Smooth muscle cell (in vitro differentiated cells): ENCODE results near the gene CEP89. TPM values are rescaled to one million over a fixed set of nuclear protein-coding genes. Genes with fewer than 3 reads are reported as not detected.

Source experiments
- DNase-seq: peaks from one replicate; lab custom pipeline; 2025; ENCODE audit not compliant: unreplicated experiment; lab: John Stamatoyannopoulos, UW
- H2AFZ ChIP-seq: fragments of 200-600 bp; sonication (generic); 2 replicates; pipeline ENCODE4 v1.6.0; 2016; ENCODE audit warnings: antibody characterized with exemption, low read depth, mild to moderate bottlenecking
- H3F3A ChIP-seq: fragments of 200-600 bp; sonication (generic); 2 replicates; pipeline ENCODE4 v1.6.0; 2017; ENCODE audit warnings: antibody characterized with exemption, low read depth
- H3K27ac ChIP-seq: fragments of 200-600 bp; sonication (generic); 2 replicates; pipeline ENCODE4 v1.5.1; 2016; ENCODE audit warnings: low read depth, mild to moderate bottlenecking
- H3K27me3 ChIP-seq: fragments of 200-600 bp; sonication (generic); 2 replicates; pipeline ENCODE4 v1.6.1; 2016; ENCODE audit warnings: low read depth, mild to moderate bottlenecking
- H3K36me3 ChIP-seq: fragments of 200-600 bp; sonication (generic); 2 replicates; pipeline ENCODE4 v1.5.1; 2016; ENCODE audit warnings: low read depth
- H3K4me1 ChIP-seq: fragments of 200-600 bp; sonication (generic); 2 replicates; pipeline ENCODE4 v1.5.1; 2016; ENCODE audit warnings: low read depth
- H3K4me2 ChIP-seq: fragments of 200-600 bp; sonication (generic); 2 replicates; pipeline ENCODE4 v1.6.0; 2016; ENCODE audit warnings: mild to moderate bottlenecking
- H3K4me3 ChIP-seq: fragments of 200-600 bp; sonication (generic); 2 replicates; pipeline ENCODE4 v1.5.1; 2016; ENCODE audit warnings: mild to moderate bottlenecking
- H3K79me2 ChIP-seq: fragments of 200-600 bp; sonication (generic); 2 replicates; pipeline ENCODE4 v1.6.0; 2016; ENCODE audit warnings: low read depth, mild to moderate bottlenecking
- H3K9ac ChIP-seq: fragments of 200-600 bp; sonication (generic); 2 replicates; pipeline ENCODE4 v1.6.0; 2016; ENCODE audit warnings: low read depth
- H3K9me3 ChIP-seq: fragments of 200-600 bp; sonication (generic); replicated peaks from 2 replicates; pipeline ENCODE4 v1.5.1; 2016; ENCODE audit warnings: low read depth
- H4K20me1 ChIP-seq: fragments of 200-600 bp; sonication (generic); 2 replicates; pipeline ENCODE4 v1.6.0; 2016; ENCODE audit warnings: low read depth
- WGBS: methylation state at CpG from one replicate; pipeline ENCODE4 v1.1.7; 2016; ENCODE audit warnings: low lambda C conversion rate; 5-methylcytosine and 5-hydroxymethylcytosine counted together
- polyA plus RNA-seq: library from polyadenylated mRNA; unstranded; fragments of >200 nt; fragmentation: Nextera tagmentation; extraction: Ambion mirVana; gene quantifications from 2 replicates; pipeline ENCODE4 v1.2.1, GENCODE V29; 2016
- total RNA-seq: library from RNA; depleted of rRNA; stranded (reverse); fragments of >200 nt; gene quantifications from 2 replicates; pipeline ENCODE4 v1.2.3, GENCODE V29; 2014
- TF ChIP-seq, protein P1 (sequence below): fragments of 200-600 bp; sonication (generic); IDR thresholded peaks from 2 replicates; pipeline ENCODE4 v1.5.1; 2017; ENCODE audit warnings: borderline replicate concordance, mild to moderate bottlenecking, antibody characterized with exemption; ENCODE audit not compliant: insufficient read depth, poor library complexity, severe bottlenecking

CEP89 gene
- total and polyA plus RNA-seq, 2 experiments from 2014 or later = 11.7 to 19.6 TPM

DNA sequence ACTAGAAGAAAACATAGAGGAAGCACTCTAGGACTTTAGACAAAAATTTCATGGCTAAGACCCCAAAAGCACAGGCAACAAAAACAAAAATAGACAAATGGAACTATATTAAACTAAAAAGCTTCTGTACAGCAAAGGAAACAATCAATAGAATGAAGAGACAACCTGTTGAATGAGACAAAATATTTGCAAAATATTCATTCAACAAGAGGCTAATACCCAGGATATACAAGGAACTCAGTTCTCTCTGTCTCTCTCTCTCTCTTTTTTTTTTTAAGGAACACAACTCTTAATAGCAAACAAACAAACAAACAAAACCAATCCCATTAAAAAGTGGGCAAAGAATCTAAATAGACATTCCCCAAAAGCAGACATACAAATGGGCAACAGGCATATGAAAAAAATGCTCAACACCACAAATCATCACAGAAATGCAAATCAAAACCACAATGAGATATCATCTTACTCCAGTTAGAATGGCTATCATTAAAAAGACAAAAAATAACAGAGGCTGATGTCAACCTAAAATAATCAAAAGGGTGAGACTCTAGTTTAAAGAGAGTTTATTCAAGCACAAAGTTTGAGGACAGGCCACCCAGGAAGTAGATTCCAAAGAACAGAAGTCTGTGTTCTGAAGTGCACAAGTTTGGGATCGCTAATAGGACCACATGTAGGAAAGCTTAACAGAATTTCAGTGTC is 75.1 kb downstream of the CEP89 start:
- Histone ChIP-seq H3K4me2 (no peak overlapping the region), H4K20me1 (no peaks in the 10 kb centered on the region), H3K9ac (no peak overlapping the region), H3K27me3 (no peaks in the 10 kb centered on the region), H2AFZ (no peak overlapping the region), H3K4me1 (no peaks in the 10 kb centered on the region), H3K79me2 (no peaks in the 10 kb centered on the region), H3K36me3 (peaks cover 22% of the 10 kb centered on the region), H3F3A (no peaks in the 10 kb centered on the region), H3K9me3 (peaks cover 16% of the 10 kb centered on the region), H3K27ac (no peak overlapping the region), H3K4me3 (no peak overlapping the region)
- TF ChIP-seq, protein P1, sequence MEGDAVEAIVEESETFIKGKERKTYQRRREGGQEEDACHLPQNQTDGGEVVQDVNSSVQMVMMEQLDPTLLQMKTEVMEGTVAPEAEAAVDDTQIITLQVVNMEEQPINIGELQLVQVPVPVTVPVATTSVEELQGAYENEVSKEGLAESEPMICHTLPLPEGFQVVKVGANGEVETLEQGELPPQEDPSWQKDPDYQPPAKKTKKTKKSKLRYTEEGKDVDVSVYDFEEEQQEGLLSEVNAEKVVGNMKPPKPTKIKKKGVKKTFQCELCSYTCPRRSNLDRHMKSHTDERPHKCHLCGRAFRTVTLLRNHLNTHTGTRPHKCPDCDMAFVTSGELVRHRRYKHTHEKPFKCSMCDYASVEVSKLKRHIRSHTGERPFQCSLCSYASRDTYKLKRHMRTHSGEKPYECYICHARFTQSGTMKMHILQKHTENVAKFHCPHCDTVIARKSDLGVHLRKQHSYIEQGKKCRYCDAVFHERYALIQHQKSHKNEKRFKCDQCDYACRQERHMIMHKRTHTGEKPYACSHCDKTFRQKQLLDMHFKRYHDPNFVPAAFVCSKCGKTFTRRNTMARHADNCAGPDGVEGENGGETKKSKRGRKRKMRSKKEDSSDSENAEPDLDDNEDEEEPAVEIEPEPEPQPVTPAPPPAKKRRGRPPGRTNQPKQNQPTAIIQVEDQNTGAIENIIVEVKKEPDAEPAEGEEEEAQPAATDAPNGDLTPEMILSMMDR = no peak
- no peak for DNase-seq
- WGBS = 100% methylated on average over 1 of the region's 1 CpG

DNA sequence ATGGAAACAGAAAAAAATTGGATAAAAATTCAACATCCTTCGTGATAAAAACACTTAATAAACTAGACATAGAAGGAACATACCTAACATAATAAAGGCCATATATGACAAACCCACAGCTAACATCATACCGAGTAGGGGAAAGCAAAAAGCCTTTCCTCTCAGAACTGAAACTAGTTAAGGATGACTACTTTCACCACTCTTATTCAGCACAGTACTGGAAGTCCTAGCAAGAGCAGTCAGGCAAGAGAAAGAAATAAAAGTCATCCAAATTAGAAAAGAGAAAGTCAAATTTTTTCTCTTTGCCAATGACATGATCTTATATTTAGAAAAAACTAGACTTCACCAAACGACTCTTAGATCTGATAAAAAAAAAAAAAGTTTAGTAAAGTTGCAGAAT is 76.4 kb downstream of the CEP89 start:
- H3F3A ChIP-seq = no peaks in the 10 kb centered on the region
- WGBS = 92% methylated on average over 3 of the region's 3 CpGs
- no peak overlapping the region for H3K9ac ChIP-seq
- no peak overlapping the region for H3K4me2 ChIP-seq
- DNase-seq = no peak
- peaks cover 21% of the 10 kb centered on the region for H3K9me3 ChIP-seq
- H2AFZ ChIP-seq = no peak overlapping the region
- no peaks in the 10 kb centered on the region for H3K79me2 ChIP-seq
- H3K4me1 ChIP-seq = no peaks in the 10 kb centered on the region
- no peaks in the 10 kb centered on the region for H4K20me1 ChIP-seq
- H3K27me3 ChIP-seq = no peaks in the 10 kb centered on the region
- no peak overlapping the region for H3K4me3 ChIP-seq
- H3K36me3 ChIP-seq = peaks cover 27% of the 10 kb centered on the region
- TF ChIP-seq, protein P1 = no peak
- H3K27ac ChIP-seq = no peak overlapping the region

DNA sequence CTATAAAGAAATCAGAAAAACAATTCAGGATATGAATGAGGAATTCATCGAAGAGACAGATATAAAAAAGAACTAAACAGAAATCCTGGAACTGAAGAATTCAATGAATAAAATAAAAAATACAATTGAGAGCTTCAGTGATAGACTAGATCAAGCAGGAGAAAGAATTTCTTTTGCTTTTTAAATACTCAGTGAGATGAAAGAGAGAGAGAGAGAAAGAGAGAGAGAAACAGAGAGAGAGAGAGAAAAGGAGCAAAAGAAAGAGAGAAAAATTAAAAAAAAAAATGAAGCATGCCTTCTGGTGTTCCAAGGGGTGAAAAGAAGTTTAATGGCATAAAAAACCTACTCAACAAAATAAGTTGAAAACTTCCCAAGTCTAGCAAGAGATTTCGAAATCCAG is 80.1 kb downstream of the CEP89 start:
- H3K4me2 ChIP-seq = no peak overlapping the region
- no peak for DNase-seq
- H3K27me3 ChIP-seq = no peaks in the 10 kb centered on the region
- no peaks in the 10 kb centered on the region for H3K79me2 ChIP-seq
- no peak overlapping the region for H2AFZ ChIP-seq
- TF ChIP-seq, protein P1 = no peak
- H3K9me3 ChIP-seq = peaks cover 21% of the 10 kb centered on the region
- H3K4me3 ChIP-seq = no peak overlapping the region
- 98% methylated on average over 2 of the region's 2 CpGs for WGBS
- H3K36me3 ChIP-seq = peaks cover 27% of the 10 kb centered on the region
- H3K4me1 ChIP-seq = no peaks in the 10 kb centered on the region
- H3K9ac ChIP-seq = no peak overlapping the region
- H4K20me1 ChIP-seq = no peaks in the 10 kb centered on the region
- no peaks in the 10 kb centered on the region for H3F3A ChIP-seq
- no peak overlapping the region for H3K27ac ChIP-seq

DNA sequence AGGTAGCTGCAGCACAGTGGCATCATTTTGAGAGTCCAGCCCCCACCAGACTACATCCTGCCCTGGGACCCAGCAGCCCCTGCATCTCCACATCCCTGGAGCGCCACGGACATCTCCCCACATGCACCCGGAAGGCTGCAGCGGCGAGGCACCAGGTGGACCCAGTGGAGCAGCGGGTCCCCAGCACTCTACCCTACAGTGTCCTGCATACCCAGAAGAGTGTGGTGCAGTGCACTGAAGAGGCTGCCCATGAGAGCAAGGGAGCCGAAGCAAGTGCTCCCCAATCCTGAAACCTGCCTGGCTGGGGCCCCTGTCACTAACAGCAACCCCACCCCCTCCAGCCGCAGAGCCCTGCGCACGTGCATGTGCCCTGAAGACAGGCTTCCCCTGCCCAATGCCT is 80.9 kb downstream of the CEP89 start:
- no peak overlapping the region for H3K9ac ChIP-seq
- no peak overlapping the region for H3K27ac ChIP-seq
- H3K36me3 ChIP-seq = peaks cover 27% of the 10 kb centered on the region
- no peaks in the 10 kb centered on the region for H3K27me3 ChIP-seq
- H3K4me3 ChIP-seq = no peak overlapping the region
- H2AFZ ChIP-seq = no peak overlapping the region
- no peaks in the 10 kb centered on the region for H3K4me1 ChIP-seq
- DNase-seq = no peak
- WGBS = 98% methylated on average over 10 of the region's 10 CpGs
- H3K79me2 ChIP-seq = no peaks in the 10 kb centered on the region
- peaks cover 21% of the 10 kb centered on the region for H3K9me3 ChIP-seq
- TF ChIP-seq, protein P1 = no peak
- H3K4me2 ChIP-seq = no peak overlapping the region
- no peaks in the 10 kb centered on the region for H4K20me1 ChIP-seq
- H3F3A ChIP-seq = no peaks in the 10 kb centered on the region
